AG04449 (cell line): ENCODE results near the gene MAP3K21.

Source experiments
- CTCF ChIA-PET: fragments of 350-600 bp; formaldehyde crosslinking; extraction: SDS; loops from one replicate; lab custom pipeline; 2021; ENCODE audit warnings: antibody characterized with exemption; lab: Yijun Ruan, JAX
- POLR2A ChIA-PET: fragments of 400-600, 350-600 bp; formaldehyde crosslinking; extraction: SDS; loops from one replicate; lab custom pipeline; 2020; ENCODE audit warnings: antibody characterized with exemption, inconsistent platforms; lab: Yijun Ruan, JAX
- DNase-seq: peaks from one replicate; pipeline ENCODE4 v3.0.0-alpha.2; 2010; ENCODE audit warnings: low read depth, low spot score
- H3K4me3 ChIP-seq: 2 replicates; pipeline ENCODE4 v1.5.1; 2011; ENCODE audit warnings: low read depth, mild to moderate bottlenecking, control low read depth, low read length
- CTCF ChIP-seq: IDR thresholded peaks from one replicate; pipeline ENCODE4 v1.5.1; 2011; ENCODE audit warnings: mild to moderate bottlenecking, moderate library complexity, low read length, control low read depth, inconsistent platforms; ENCODE audit not compliant: insufficient read depth; ENCODE audit errors: missing control alignments

The MAP3K21 gene

GRCh38 chr1:233299450-233299849, 28.1 kb upstream of the MAP3K21 start:
- ChIA-PET CTCF (no interaction called here), POLR2A (no interaction called here)
- no peak for DNase-seq
- H3K4me3 ChIP-seq = no peak overlapping the region
- TF ChIP-seq CTCF = no peak

DNA sequence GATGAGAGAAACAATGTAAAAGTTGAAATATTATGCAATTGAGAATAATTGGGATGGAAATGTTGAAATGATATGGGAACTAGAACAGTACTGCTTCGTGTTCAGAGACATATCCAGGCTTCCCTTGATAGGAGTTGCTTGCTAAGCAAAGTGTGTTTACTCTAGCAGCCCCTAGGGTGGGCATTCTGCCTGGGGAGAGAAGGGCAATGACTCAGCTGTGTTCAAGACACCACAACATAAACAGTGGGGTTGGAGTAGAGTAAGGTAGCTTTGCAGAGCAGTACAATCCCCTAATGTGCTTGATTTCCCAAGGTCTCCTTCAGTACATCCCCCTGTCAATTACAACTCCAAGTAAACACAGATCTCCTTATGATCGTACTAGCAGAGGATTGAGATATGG, 27.2 kb upstream of the MAP3K21 start:
- ChIA-PET POLR2A (no interaction called here), CTCF (interaction anchor here (1.4 kb wide), 1 partner anchor 81 kb away, joined by 3 read pairs; no protein-coding TSS in a partner anchor)
- no peak for TF ChIP-seq CTCF
- H3K4me3 ChIP-seq = no peak overlapping the region
- no peak for DNase-seq

DNA sequence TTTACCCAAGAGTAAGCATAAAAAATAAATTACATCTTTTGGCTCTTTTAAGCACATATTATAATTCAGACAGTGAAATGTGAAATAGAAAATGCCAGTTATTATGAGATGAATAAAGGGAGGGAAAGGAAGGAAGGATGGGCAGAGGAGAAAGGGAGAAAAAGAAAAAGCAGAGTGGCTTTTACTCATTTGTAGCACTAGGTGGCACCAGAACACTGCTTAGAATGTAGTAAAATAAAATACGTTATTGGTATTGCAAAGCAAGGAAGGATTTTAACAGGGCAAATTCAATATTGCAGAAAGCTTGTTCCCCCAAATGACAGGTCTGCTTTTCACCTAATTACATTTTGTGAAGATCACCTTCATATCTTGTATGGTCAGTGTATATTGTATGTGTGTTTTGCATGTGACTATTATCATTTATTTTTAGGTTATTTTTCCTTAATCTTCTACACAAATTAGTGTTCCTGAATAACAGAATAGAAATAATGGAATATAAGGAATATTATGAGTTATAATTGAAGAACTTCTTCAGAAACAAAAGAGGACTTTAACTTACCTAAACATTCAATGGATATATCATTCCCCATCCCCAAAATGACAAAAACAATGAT, 22.9 kb upstream of the MAP3K21 start:
- DNase-seq = no peak
- ChIA-PET POLR2A (no interaction called here), CTCF (interaction anchor here (0.5 to 3.4 kb wide), 14 partner anchors 8 to 1496 kb away, joined by 3 to 21 read pairs (median 4); no protein-coding TSS in a partner anchor)
- H3K4me3 ChIP-seq = no peak overlapping the region
- peak; percentile 59 for TF ChIP-seq CTCF

- H3K4me3 ChIP-seq = no peak overlapping the region
- CTCF ChIA-PET = no interaction called here
- POLR2A ChIA-PET = no interaction called here
- TF ChIP-seq CTCF = no peak
- no peak for DNase-seq
Measured at GRCh38 chr1:233313434-233314155, 13.9 kb upstream of the MAP3K21 start.

DNA sequence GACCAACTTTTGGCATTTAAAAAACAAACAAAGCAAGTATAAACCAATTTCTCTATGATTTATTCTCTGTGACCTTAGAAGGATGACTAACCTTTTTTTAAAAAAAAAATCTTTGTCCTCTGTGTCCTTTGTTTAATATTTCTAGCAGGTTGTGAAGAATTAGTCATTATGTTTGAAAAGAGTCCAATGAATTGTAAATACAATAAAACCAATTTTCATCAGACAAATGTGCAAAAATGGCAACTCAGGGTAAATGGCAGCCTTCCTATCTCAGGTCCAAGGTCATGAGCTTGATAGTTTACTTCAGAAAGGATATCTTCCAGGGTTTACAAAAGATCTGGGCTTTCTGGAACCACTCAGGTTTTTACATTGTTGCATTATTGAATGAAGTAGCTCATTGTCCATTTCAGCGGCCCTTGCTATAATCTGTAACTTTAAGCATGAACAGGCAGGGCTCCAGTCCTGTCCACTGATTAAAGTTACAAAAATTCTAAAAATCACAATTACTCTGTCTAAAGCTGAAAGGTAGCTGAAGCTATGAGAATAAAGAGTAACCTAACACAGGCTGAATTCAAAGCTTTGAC, 11.7 kb upstream of the MAP3K21 start:
- ChIA-PET POLR2A (no interaction called here), CTCF (interaction anchor here (3.4 kb wide), 1 partner anchor 12 kb away, joined by 21 read pairs; no protein-coding TSS in a partner anchor)
- no peak for DNase-seq
- TF ChIP-seq CTCF = no peak
- no peak overlapping the region for H3K4me3 ChIP-seq

DNA sequence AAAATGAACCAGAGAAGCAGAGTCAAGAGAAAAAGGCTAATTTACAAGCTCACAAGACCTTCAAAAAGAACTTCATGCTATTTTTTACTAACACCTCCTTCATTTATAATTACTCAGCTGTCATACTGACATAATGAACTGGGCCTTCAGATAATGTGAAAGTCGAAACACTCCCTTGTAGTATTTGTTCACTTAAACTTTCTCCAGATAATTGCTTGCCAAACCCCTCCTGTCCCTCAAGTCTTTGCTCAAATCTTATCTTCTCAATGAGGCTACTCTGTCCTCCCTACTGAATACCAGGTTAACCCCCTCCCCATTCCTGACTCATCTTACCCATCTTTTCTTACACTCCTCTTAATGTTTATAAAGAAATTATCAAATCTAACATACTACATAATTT, 11.1 kb upstream of the MAP3K21 start:
- no peak for TF ChIP-seq CTCF
- ChIA-PET CTCF (interaction anchor here (3.4 kb wide), 1 partner anchor 13 kb away, joined by 21 read pairs; no protein-coding TSS in a partner anchor), POLR2A (no interaction called here)
- no peak overlapping the region for H3K4me3 ChIP-seq
- DNase-seq = no peak
